IMR-90 (cell line): ENCODE data around the gene RGS17. TPM values are rescaled to one million over a fixed set of nuclear protein-coding genes. Genes with fewer than 3 reads are reported as not detected.

Experiments used
- ATAC-seq: fragments of 200-7000 bp; cut with Tn5 transposase; 2 replicates; pipeline ENCODE4 v1.9.1; 2020; ENCODE audit warnings: low read depth, mild to moderate bottlenecking, moderate library complexity
- BruUV-seq: library from RNA; stranded (reverse); fragments of 400-500 nt; replicated peaks from 2 replicates; lab custom pipeline; 2021; lab: Mats Ljungman, UMichigan
- CTCF ChIA-PET: fragments of 300-600 bp; formaldehyde crosslinking; extraction: SDS; loops from one replicate; lab custom pipeline; 2021; ENCODE audit warnings: antibody characterized with exemption; lab: Yijun Ruan, JAX
- POLR2A ChIA-PET: fragments of 300-600 bp; sonication (Branson Sonifier 250); formaldehyde crosslinking; loops from one replicate; lab custom pipeline; 2022; ENCODE audit warnings: antibody characterized with exemption; ENCODE audit not compliant: unreplicated experiment; lab: Charles Lee
- DNase-seq: peaks from one replicate; pipeline ENCODE4 v3.0.0; 2013
- H2AFZ ChIP-seq: replicated peaks from 2 replicates; pipeline ENCODE3; 2013; ENCODE audit warnings: low read length, mild to moderate bottlenecking; ENCODE audit not compliant: poor library complexity
- H2AK5ac ChIP-seq: 2 replicates; pipeline ENCODE4 v1.6.1; 2013; ENCODE audit warnings: low read depth, low read length, inconsistent platforms
- H2AK9ac ChIP-seq: replicated peaks from 2 replicates; pipeline ENCODE3; 2013; ENCODE audit warnings: mild to moderate bottlenecking, low read depth, low read length, moderate library complexity; ENCODE audit not compliant: poor library complexity
- H2BK120ac ChIP-seq: 2 replicates; pipeline ENCODE4 v1.6.1; 2013; ENCODE audit warnings: low read depth, low read length, inconsistent platforms
- H2BK15ac ChIP-seq: 3 replicates; pipeline ENCODE4 v1.6.1; 2013; ENCODE audit warnings: low read depth, low read length, inconsistent platforms
- H2BK20ac ChIP-seq: 2 replicates; pipeline ENCODE4 v1.6.1; 2013; ENCODE audit warnings: low read depth, mild to moderate bottlenecking, inconsistent platforms, low read length, moderate library complexity
- H2BK5ac ChIP-seq: 2 replicates; pipeline ENCODE4 v1.6.1; 2013; ENCODE audit warnings: mild to moderate bottlenecking, low read depth, low read length, inconsistent platforms; ENCODE audit not compliant: poor library complexity, severe bottlenecking
- H3K14ac ChIP-seq: replicated peaks from 2 replicates; pipeline ENCODE4 v1.6.1; 2013; ENCODE audit warnings: low read depth, low read length, inconsistent platforms
- H3K18ac ChIP-seq: 2 replicates; pipeline ENCODE4 v1.6.1; 2013; ENCODE audit warnings: low read depth, low read length, control low read depth
- H3K23ac ChIP-seq: 2 replicates; pipeline ENCODE4 v1.6.1; 2013; ENCODE audit warnings: low read depth, low read length, inconsistent platforms
- H3K27ac ChIP-seq: 2 replicates; pipeline ENCODE4 v1.5.1; 2013; ENCODE audit warnings: mild to moderate bottlenecking, control low read depth, low read length; ENCODE audit not compliant: insufficient read depth
- H3K27me3 ChIP-seq: 2 replicates; pipeline ENCODE4 v1.6.1; 2013; ENCODE audit warnings: low read length; ENCODE audit not compliant: control insufficient read depth, insufficient read depth
- H3K36me3 ChIP-seq: 2 replicates; pipeline ENCODE4 v1.6.1; 2013; ENCODE audit warnings: low read length, mixed read lengths; ENCODE audit not compliant: control insufficient read depth, insufficient read depth
- H3K4ac ChIP-seq: 2 replicates; pipeline ENCODE4 v1.6.1; 2013; ENCODE audit warnings: low read depth, low read length, inconsistent platforms
- H3K4me1 ChIP-seq: 2 replicates; pipeline ENCODE4 v1.6.1; 2013; ENCODE audit warnings: low read length, mixed read lengths; ENCODE audit not compliant: control insufficient read depth, insufficient read depth
- H3K4me2 ChIP-seq: 2 replicates; pipeline ENCODE4 v1.6.1; 2013; ENCODE audit warnings: low read depth, mild to moderate bottlenecking, control low read depth, low read length, moderate library complexity
- H3K4me3 ChIP-seq: 2 replicates; pipeline ENCODE4 v1.5.1; 2013; ENCODE audit warnings: low read depth, mild to moderate bottlenecking, control low read depth, low read length, moderate library complexity; ENCODE audit not compliant: insufficient read depth
- H3K56ac ChIP-seq: 2 replicates; pipeline ENCODE4 v1.6.1; 2013; ENCODE audit warnings: low read length, inconsistent platforms; ENCODE audit not compliant: insufficient read depth; ENCODE audit errors: extremely low read depth
- H3K79me1 ChIP-seq, 2 experiments: 2 replicates each; pipeline ENCODE4 v1.6.1; 2013; ENCODE audit warnings: low read length in 2 of 2, inconsistent platforms in 1 of 2, low read depth in 1 of 2
- H3K9ac ChIP-seq: 2 replicates; pipeline ENCODE4 v1.6.1; 2013; ENCODE audit warnings: low read depth, low read length, control low read depth
- H3K9me1 ChIP-seq: 2 replicates; pipeline ENCODE4 v1.6.1; 2013; ENCODE audit warnings: low read length, inconsistent platforms; ENCODE audit not compliant: insufficient read depth
- H3K9me3 ChIP-seq: 2 replicates; pipeline ENCODE4 v1.6.1; 2013; ENCODE audit warnings: low read length; ENCODE audit not compliant: control insufficient read depth, insufficient read depth
- H4K20me1 ChIP-seq: 2 replicates; pipeline ENCODE4 v1.6.1; 2013; ENCODE audit warnings: low read length, inconsistent platforms; ENCODE audit not compliant: insufficient read depth
- H4K5ac ChIP-seq: 2 replicates; pipeline ENCODE4 v1.6.1; 2013; ENCODE audit warnings: mild to moderate bottlenecking, low read depth, low read length, control low read depth
- H4K8ac ChIP-seq, 2 experiments: 2 replicates each; pipeline ENCODE4 v1.6.1; 2013; ENCODE audit warnings: low read depth in 2 of 2, low read length in 2 of 2, control low read depth in 1 of 2, inconsistent platforms in 1 of 2
- H4K91ac ChIP-seq: 2 replicates; pipeline ENCODE4 v1.6.1; 2013; ENCODE audit warnings: low read depth, low read length, inconsistent platforms; ENCODE audit not compliant: insufficient read depth
- BHLHE40 ChIP-seq: fragments of 150-350 bp; IDR thresholded peaks from 2 replicates; pipeline ENCODE4 v1.6.1; 2016; ENCODE audit warnings: mild to moderate bottlenecking, low read depth, low read length
- CEBPB ChIP-seq: IDR thresholded peaks from 2 replicates; pipeline ENCODE4 v1.6.1; 2012; ENCODE audit warnings: low read depth, low read length, improper control_type of control experiment
- CHD1 ChIP-seq: IDR thresholded peaks from 2 replicates; pipeline ENCODE4 v1.6.1; 2012; ENCODE audit warnings: low read depth, low read length, improper control_type of control experiment
- MAFK ChIP-seq: IDR thresholded peaks from 2 replicates; pipeline ENCODE4 v1.6.1; 2012; ENCODE audit warnings: low read depth, low read length, improper control_type of control experiment
- WGBS, 2 experiments: methylation state at CpG; one replicate each; pipeline versions ENCODE4 v1.1.5 to v1.1.7; 2013; ENCODE audit warnings: missing lambda C conversion rate in 2 of 2; ENCODE audit not compliant: insufficient read length in 1 of 2; ENCODE audit errors: extremely low coverage in 2 of 2; 5-methylcytosine and 5-hydroxymethylcytosine counted together
- dilution Hi-C: fragments of 300-500 bp; cut with HindIII; formaldehyde crosslinking; loops from one replicate; pipeline ENCODE4 v1.14.3; 2018; ENCODE audit warnings: low sequenced_read_pairs; ENCODE audit not compliant: unreplicated experiment
- in situ Hi-C: fragments of 300-500 bp; cut with MboI; formaldehyde crosslinking; loops from 3 replicates; pipeline ENCODE4 v1.14.3; 2019; ENCODE audit warnings: low sequenced_read_pairs, inconsistent platforms, mixed read lengths
- intact Hi-C: fragments of 100-400 bp; cut with micrococcal nuclease; formaldehyde crosslinking; loops from 2 replicates; pipeline ENCODE4 v1.10.0; 2022
- polyA plus RNA-seq, 3 experiments: library from polyadenylated mRNA; depleted of rRNA; stranded (reverse); fragments of >200 nt; gene quantifications; 2 replicates each; pipeline ENCODE4 v1.2.3, GENCODE V29; 2012; ENCODE audit warnings: low replicate concordance in 1 of 3
- total RNA-seq: library from RNA; depleted of rRNA; stranded (reverse); fragments of >200 nt; gene quantifications from 2 replicates; pipeline ENCODE4 v1.2.3, GENCODE V29; 2012
- TF ChIP-seq, protein P1 (sequence below): fragments of 150-350 bp; IDR thresholded peaks from 2 replicates; pipeline ENCODE4 v1.6.1; 2016; ENCODE audit warnings: low read depth, mild to moderate bottlenecking, low read length, moderate library complexity, borderline replicate concordance

The RGS17 gene
- total and polyA plus RNA-seq, 2 of the 4 experiments (the other 2 are of a cell fraction): 0.75 to 1.4 TPM

DNA sequence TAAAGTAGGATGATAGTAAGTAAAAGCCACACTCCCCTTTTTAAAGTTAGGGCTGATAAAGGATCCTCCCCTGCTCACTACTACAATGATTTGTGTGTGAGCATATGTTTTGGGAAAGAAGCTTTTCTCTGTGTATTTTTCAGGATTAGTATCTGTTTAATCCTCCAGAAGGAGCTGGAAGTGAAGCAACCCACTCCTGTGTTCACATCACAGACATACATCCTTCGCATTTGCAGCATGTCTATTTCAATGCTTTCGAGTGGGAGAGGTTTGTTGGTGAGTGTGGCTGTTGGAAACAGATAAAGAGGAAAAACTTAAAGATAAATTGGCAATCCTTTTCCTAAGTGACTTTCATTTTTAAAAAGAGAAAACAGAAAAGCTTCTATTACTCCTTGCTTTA is 31.6 kb upstream of the RGS17 start:
- WGBS, 2 experiments: no CpG with 5 or more reads among the region's 2 CpGs
- ChIA-PET POLR2A (no interaction called here), CTCF (interaction anchor here (1.2 to 1.4 kb wide), 2 partner anchors 9 to 69 kb away, joined by 3 to 4 read pairs; no protein-coding TSS in a partner anchor)
- Histone ChIP-seq H3K4me3 (no peak overlapping the region), H4K5ac (0 out of 2 replicates have a peak overlapping the region, but pooled peaks have one; percentile 3), H3K9me1 (no peaks in the 10 kb centered on the region), H3K56ac (peak overlapping the region; percentile 16; the same call in 1 of the 2 replicates), H4K8ac (peak overlapping the region; percentile 38 to 44; a peak in 3 of 4 replicates), H2AK5ac (no peak overlapping the region; the same call in 1 of the 2 replicates), H3K9ac (peak overlapping the region; percentile 43; the same call in 1 of the 2 replicates), H4K20me1 (no peaks in the 10 kb centered on the region), H3K4ac (peak overlapping the region; percentile 77; the same call in 1 of the 2 replicates), H3K9me3 (no peaks in the 10 kb centered on the region), H2BK20ac (peak overlapping the region; percentile 84), H2AFZ (no peak overlapping the region), H3K27me3 (no peaks in the 10 kb centered on the region), H4K91ac (peak overlapping the region; percentile 17; the same call in 1 of the 2 replicates), H2BK120ac (peak overlapping the region; percentile 90), H3K23ac (no peak overlapping the region), H3K4me2 (peak overlapping the region; percentile 46; the same call in 1 of the 2 replicates), H3K27ac (peak overlapping the region; percentile 60; the same call in 1 of the 2 replicates), H3K79me1 (no peaks in the 10 kb centered on the region), H2BK15ac (0 out of 3 replicates have a peak overlapping the region, but pooled peaks have one; percentile 37), H2AK9ac (no peak overlapping the region), H3K4me1 (peaks cover 9% of the 10 kb centered on the region), H2BK5ac (peak overlapping the region; percentile 55), H3K14ac (peak overlapping the region; percentile 10; the same call in 1 of the 2 replicates), H3K36me3 (no peaks in the 10 kb centered on the region), H3K18ac (peak overlapping the region; percentile 22; the same call in 1 of the 2 replicates)
- peak; percentile 10 for ATAC-seq
- dilution Hi-C loops (no loop called here), intact Hi-C loops (no loop called here), in situ Hi-C loops (no loop called here)
- peak; percentile 43 for DNase-seq
- BruUV-seq: no TSS peak
- TF ChIP-seq CHD1: no peak
- TF ChIP-seq MAFK: no peak
- no peak for TF ChIP-seq CEBPB
- no peak for TF ChIP-seq BHLHE40
- TF ChIP-seq, protein P1, sequence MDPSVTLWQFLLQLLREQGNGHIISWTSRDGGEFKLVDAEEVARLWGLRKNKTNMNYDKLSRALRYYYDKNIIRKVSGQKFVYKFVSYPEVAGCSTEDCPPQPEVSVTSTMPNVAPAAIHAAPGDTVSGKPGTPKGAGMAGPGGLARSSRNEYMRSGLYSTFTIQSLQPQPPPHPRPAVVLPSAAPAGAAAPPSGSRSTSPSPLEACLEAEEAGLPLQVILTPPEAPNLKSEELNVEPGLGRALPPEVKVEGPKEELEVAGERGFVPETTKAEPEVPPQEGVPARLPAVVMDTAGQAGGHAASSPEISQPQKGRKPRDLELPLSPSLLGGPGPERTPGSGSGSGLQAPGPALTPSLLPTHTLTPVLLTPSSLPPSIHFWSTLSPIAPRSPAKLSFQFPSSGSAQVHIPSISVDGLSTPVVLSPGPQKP: no peak
